ENCODE measurements around the gene CISH.

GRCh38 chr3:50599115-50599715 lies 12.4 kb downstream of the CISH start:
- TF ChIP-seq CTCF (IDR thresholded peaks at IDR 0.05; ENCODE audit: low read depth, low read length, poor library complexity, severe bottlenecking): no peak
- no peak for TF ChIP-seq EZH2phosphoT487 (IDR thresholded peaks at IDR 0.05; ENCODE audit: borderline replicate concordance, low read length)

All from DOHH2 (cell line).